ENCODE measurements around the gene FSHR.

DNA sequence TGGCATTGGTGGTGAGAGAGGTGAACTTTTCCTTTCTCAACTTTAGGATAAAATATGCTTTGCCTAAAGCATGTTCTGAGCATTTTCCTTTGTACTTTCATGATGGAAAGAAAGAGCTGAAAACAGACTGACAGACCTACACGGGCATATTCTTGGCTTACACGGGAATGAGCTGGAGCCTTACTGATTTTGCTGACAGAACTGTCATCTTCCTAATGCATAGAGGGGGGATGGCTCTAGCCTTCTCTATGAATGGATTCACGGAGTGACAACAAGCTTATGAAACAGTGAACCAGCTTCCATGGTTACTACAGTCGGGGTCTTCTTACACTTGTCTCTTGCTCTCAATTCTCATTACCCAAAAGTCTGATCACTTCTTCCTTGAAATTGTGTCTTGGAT, 32.2 kb downstream of the FSHR start:
- TF ChIP-seq CTCF (conservative IDR thresholded peaks at IDR 0.05; ENCODE audit: low read depth, low read length) (no peak), EZH2 (IDR thresholded peaks at IDR 0.05; ENCODE audit: low read length, unreplicated experiment) (no peak), EZH2phosphoT487 (IDR thresholded peaks at IDR 0.05; ENCODE audit: borderline replicate concordance, low read length) (no peak)

Data from PC-3 (cell line).